HG03175 (cell line): ENCODE data around the gene IGF2BP1.
"Not testable (repeated sequence)": the region's sequence is repeated elsewhere in the genome, so short reads cannot be mapped to it uniquely, and the experiment has no call there.

Experiments
- ATAC-seq: cut with Tn5 transposase; IDR thresholded peaks from one replicate; pipeline ENCODE4 v1.9.1; 2021; ENCODE audit warnings: mild to moderate bottlenecking, moderate library complexity; ENCODE audit not compliant: unreplicated experiment

Gene IGF2BP1

GRCh38 chr17:49016775-49017463 is 19.7 kb downstream of the IGF2BP1 start:
- ATAC-seq = no peak

- no peak for ATAC-seq
Observed at GRCh38 chr17:49018116-49018612, 21.0 kb downstream of the IGF2BP1 start.

- no peak for ATAC-seq
Observed at GRCh38 chr17:49018748-49019147, 21.6 kb downstream of the IGF2BP1 start.

GRCh38 chr17:49020609-49021008 is 23.4 kb downstream of the IGF2BP1 start:
- ATAC-seq = no peak

- ATAC-seq = no peak
Observed at GRCh38 chr17:49021095-49021767, 24.0 kb downstream of the IGF2BP1 start.

- ATAC-seq = no peak
Observed at GRCh38 chr17:49021768-49022103, 24.6 kb downstream of the IGF2BP1 start.

GRCh38 chr17:49022391-49022941 is 25.3 kb downstream of the IGF2BP1 start:
- no peak for ATAC-seq

GRCh38 chr17:49024523-49024922 is 27.3 kb downstream of the IGF2BP1 start:
- ATAC-seq = no peak

- not testable (repeated sequence) for ATAC-seq
Observed at GRCh38 chr17:49026447-49026846, 29.3 kb downstream of the IGF2BP1 start.

- no peak for ATAC-seq
Observed at GRCh38 chr17:49028271-49028670, 31.1 kb downstream of the IGF2BP1 start.

- ATAC-seq = no peak
Observed at GRCh38 chr17:49029801-49030200, 32.6 kb downstream of the IGF2BP1 start.

- ATAC-seq = no peak
Observed at GRCh38 chr17:49031965-49032928, 35.1 kb downstream of the IGF2BP1 start.

- ATAC-seq = no peak
Observed at GRCh38 chr17:49035470-49036269, 38.5 kb downstream of the IGF2BP1 start.

GRCh38 chr17:49036270-49036626 is 39.1 kb downstream of the IGF2BP1 start:
- no peak for ATAC-seq

GRCh38 chr17:49038138-49038537 is 41.0 kb downstream of the IGF2BP1 start:
- no peak for ATAC-seq

- ATAC-seq = no peak
Observed at GRCh38 chr17:49038544-49038943, 41.4 kb downstream of the IGF2BP1 start.

GRCh38 chr17:49039518-49039917 is 42.3 kb downstream of the IGF2BP1 start:
- ATAC-seq = not testable (repeated sequence)

GRCh38 chr17:49041527-49041926 is 44.3 kb downstream of the IGF2BP1 start:
- ATAC-seq = no peak

GRCh38 chr17:49045376-49045775 is 48.2 kb downstream of the IGF2BP1 start:
- no peak for ATAC-seq

GRCh38 chr17:49046912-49047311 is 49.7 kb downstream of the IGF2BP1 start:
- no peak for ATAC-seq
